ENCODE measurements around the gene P2RX3. TPM values are rescaled to one million over a fixed set of nuclear protein-coding genes. Genes with fewer than 3 reads are reported as not detected.

P2RX3 gene
- total RNA-seq, 1 donor: not detected

GRCh38 chr11:57410287-57410686 is 72.1 kb downstream of the P2RX3 start:
- H3K4me3 ChIP-seq (ENCODE audit: low read depth, low read length): no peak overlapping the region
- peak; percentile 65 for DNase-seq (ENCODE audit: low read depth)
- TF ChIP-seq CTCF (IDR thresholded peaks at IDR 0.05; ENCODE audit: insufficient read depth, low read length): no peak

DNA sequence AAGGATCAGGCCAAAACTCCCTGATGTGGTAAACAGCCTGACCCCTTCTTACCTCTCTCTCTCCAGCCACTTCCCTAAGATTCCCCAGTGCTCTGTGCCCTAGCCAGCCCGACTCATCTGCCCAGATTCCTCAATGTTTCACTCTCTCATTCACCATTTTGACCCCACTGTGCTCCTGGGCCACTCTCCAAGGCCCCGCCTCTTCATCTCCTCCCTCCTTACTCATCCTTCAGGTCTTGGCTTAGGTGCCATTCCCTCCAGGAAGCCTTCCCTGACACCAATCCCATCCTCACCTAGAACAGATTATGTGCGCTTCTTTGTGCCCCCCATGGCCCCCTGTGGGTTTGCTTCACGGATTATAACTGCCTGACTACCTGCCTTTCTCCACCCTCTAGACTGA is 75.5 kb downstream of the P2RX3 start:
- no peak for DNase-seq (ENCODE audit: low read depth)
- TF ChIP-seq CTCF (IDR thresholded peaks at IDR 0.05; ENCODE audit: insufficient read depth, low read length): no peak
- no peak overlapping the region for H3K4me3 ChIP-seq (ENCODE audit: low read depth, low read length)

DNA sequence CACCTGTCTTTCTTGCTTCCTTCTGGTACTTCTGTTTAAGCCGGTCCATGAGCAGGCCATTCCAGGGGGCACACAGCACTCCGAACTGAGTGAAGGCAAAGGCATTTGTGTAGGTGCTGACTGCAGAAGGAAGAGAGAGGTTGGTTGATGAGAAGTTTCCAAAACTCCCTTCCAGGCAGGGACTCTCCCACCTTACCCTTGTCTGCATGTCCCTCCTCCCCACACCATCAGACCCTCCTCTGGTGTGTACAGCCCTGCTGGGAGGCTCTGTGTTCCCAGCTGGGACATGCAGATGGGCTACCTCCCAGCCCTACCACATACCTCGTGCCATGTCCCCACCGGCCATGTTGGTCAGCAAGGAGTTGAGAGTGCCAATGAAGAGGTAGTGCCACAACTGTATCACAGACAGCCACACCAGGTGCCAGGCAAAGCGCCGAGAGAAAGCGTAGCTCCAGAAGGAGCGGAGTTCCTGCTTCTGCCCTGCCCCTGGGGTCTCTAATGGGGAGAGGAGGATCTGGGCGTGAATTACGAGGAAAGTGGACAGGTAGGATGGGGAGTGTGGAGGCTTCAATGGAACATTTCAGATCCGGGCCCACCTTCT is 76.6 kb downstream of the P2RX3 start:
- no peak for DNase-seq (ENCODE audit: low read depth)
- no peak for TF ChIP-seq CTCF (IDR thresholded peaks at IDR 0.05; ENCODE audit: insufficient read depth, low read length)
- no peak overlapping the region for H3K4me3 ChIP-seq (ENCODE audit: low read depth, low read length)

GRCh38 chr11:57416436-57416835 is 78.3 kb downstream of the P2RX3 start:
- H3K4me3 ChIP-seq (ENCODE audit: low read depth, low read length): no peak overlapping the region
- no peak for TF ChIP-seq CTCF (IDR thresholded peaks at IDR 0.05; ENCODE audit: insufficient read depth, low read length)
- no peak for DNase-seq (ENCODE audit: low read depth)

DNA sequence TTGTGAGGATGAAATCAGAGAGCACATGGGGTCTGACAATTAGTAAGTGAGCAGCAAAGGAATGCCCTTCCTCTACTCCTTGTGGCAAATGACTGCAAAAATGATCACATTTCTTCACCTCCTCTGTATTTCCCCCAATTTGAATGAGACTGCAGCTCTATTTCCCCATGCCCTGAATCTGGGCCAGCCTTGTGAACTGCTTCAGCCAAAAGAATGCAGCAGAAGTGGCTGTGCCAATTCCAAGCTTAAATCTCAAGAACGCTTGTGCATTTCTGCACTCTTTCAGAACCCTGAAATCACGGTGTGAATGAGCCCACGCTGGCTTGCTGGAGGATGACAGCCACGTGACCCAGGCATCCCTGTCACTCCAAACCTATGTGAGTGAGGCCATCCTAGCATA is 78.9 kb downstream of the P2RX3 start:
- H3K4me3 ChIP-seq (ENCODE audit: low read depth, low read length): no peak overlapping the region
- DNase-seq (ENCODE audit: low read depth): peak; percentile 90
- TF ChIP-seq CTCF (IDR thresholded peaks at IDR 0.05; ENCODE audit: insufficient read depth, low read length): no peak

- TF ChIP-seq CTCF (IDR thresholded peaks at IDR 0.05; ENCODE audit: insufficient read depth, low read length): no peak
- no peak overlapping the region for H3K4me3 ChIP-seq (ENCODE audit: low read depth, low read length)
- DNase-seq (ENCODE audit: low read depth): no peak
Measured at GRCh38 chr11:57418131-57418530, 80.0 kb downstream of the P2RX3 start.

DNA sequence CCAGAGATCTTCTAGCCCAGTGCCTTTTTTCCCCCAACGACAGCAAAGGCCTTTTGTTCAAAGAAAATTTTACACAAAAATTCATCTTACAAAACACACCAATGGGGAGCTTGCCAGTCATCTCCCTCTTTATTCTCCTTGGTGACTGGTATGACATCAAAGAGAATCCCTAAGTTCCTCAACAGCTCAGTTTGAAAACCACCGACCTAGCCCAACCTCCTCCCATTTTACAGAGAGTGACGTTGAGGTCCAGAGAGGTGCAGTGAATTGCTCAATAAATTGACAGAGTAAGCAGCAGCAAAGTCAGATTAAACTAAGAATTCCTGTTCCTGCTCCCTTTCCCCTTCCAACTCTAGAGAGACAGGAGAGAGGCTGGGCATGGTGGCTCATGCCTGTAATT is 81.0 kb downstream of the P2RX3 start:
- DNase-seq (ENCODE audit: low read depth): no peak
- no peak for TF ChIP-seq CTCF (IDR thresholded peaks at IDR 0.05; ENCODE audit: insufficient read depth, low read length)
- H3K4me3 ChIP-seq (ENCODE audit: low read depth, low read length): no peak overlapping the region

Data from fibroblast of the aortic adventitia (primary cell).